Stimulated activated CD8-positive, alpha-beta memory T cell treated with anti-CD3 and anti-CD28 coated beads, Interleukin-15, amount 100 ng/mL, for 48 hours (primary cell): ENCODE data around the gene SOCS6.
A peak's percentile ranks its signal among the peaks of the same experiment; 100 is the strongest.

Experiments
- DNase-seq, 2 donors: peaks; one replicate each; pipeline ENCODE4 v3.0.0-alpha.2; 2020; ENCODE audit warnings: low read depth in 2 of 2

SOCS6 gene

GRCh38 chr18:70289351-70290312, 787 bp downstream of the SOCS6 start:
- peak in 1 of 2 donors; percentile 9 for DNase-seq

- DNase-seq, result no peak
Observed at GRCh38 chr18:70290482-70291294, 1.8 kb downstream of the SOCS6 start.

GRCh38 chr18:70291295-70291574, 2.4 kb downstream of the SOCS6 start:
- no peak for DNase-seq

- DNase-seq, result no peak
Observed at GRCh38 chr18:70292628-70293027, 3.8 kb downstream of the SOCS6 start.

GRCh38 chr18:70293166-70293565, 4.3 kb downstream of the SOCS6 start:
- no peak for DNase-seq

GRCh38 chr18:70294471-70295191, 5.8 kb downstream of the SOCS6 start:
- no peak for DNase-seq

GRCh38 chr18:70295192-70296188, 6.6 kb downstream of the SOCS6 start:
- DNase-seq, result no peak

- no peak for DNase-seq
Observed at GRCh38 chr18:70296289-70296688, 7.4 kb downstream of the SOCS6 start.

GRCh38 chr18:70296781-70297180, 7.9 kb downstream of the SOCS6 start:
- no peak for DNase-seq

- no peak for DNase-seq
Observed at GRCh38 chr18:70299393-70299792, 10.5 kb downstream of the SOCS6 start.

- DNase-seq, result no peak
Observed at GRCh38 chr18:70301667-70302066, 12.8 kb downstream of the SOCS6 start.

GRCh38 chr18:70308555-70309294, 19.9 kb downstream of the SOCS6 start:
- DNase-seq, result no peak

GRCh38 chr18:70310560-70311320, 21.9 kb downstream of the SOCS6 start:
- no peak for DNase-seq

GRCh38 chr18:70311726-70312125, 22.9 kb downstream of the SOCS6 start:
- DNase-seq, result no peak

- no peak for DNase-seq
Observed at GRCh38 chr18:70313640-70314039, 24.8 kb downstream of the SOCS6 start.

GRCh38 chr18:70314151-70314782, 25.4 kb downstream of the SOCS6 start:
- DNase-seq, result no peak

GRCh38 chr18:70319187-70319586, 30.3 kb downstream of the SOCS6 start:
- DNase-seq, result no peak

- DNase-seq, result no peak
Observed at GRCh38 chr18:70321616-70322015, 32.8 kb downstream of the SOCS6 start.

- no peak for DNase-seq
Observed at GRCh38 chr18:70322385-70322784, 33.5 kb downstream of the SOCS6 start.
